Right lobe of liver (tissue), 4 donors: ENCODE data around the gene GLS.

Source experiments
- POLR2A ChIP-seq: fragments of 450-650 bp; IDR thresholded peaks from one replicate; pipeline ENCODE4 v1.6.1; 2017; ENCODE audit warnings: antibody characterized with exemption, mild to moderate bottlenecking
- TF ChIP-seq, protein P1 (sequence below), 4 donors: fragments of 200-600 bp in 3 of 4; fragments of 450-650 bp in 1 of 4; IDR thresholded peaks; one replicate each; pipeline versions ENCODE4 v1.5.1 to v1.8.0; 2016 to 2022; ENCODE audit warnings: antibody characterized with exemption in 4 of 4, mild to moderate bottlenecking in 2 of 4
- donor health status: DM: no; HTN: no; CAD: no.
- donor health status: DM: no; HTN: no; CAD: no.
- donor health status: DM: no; HTN: yes; CAD: no.

DNA sequence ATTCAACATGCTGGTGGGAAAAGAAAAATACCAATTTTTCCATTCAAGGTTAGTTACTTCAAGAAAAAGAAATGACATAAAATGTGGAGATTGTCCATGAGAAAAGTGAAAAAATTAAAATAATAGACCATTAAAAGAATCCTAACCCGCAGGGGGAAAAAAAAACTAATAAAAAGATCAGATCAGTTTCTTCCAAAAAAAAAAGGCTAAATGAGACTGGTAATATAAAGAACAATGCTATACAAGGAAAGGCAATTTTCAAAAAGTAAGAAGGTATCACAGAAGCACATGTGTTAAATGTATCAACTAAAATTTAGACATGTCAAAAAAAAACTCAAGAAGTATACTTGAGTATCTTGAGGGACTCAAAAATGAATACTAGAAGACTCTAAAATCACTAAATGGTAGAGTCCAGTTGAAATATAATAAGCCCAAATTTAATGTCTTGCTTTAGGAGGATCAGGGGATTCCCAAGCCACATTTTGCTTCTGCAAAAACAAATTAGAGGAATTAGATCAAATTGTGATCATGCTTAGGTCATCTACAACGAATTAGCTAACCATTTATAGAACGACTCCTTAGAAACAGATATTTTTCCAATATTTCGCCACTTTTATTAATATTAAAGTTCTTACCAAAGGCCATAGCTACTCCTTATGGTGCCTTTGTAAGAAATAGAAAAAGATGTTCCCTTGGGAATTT lies 35.8 kb upstream of the GLS start:
- TF ChIP-seq, protein P1, sequence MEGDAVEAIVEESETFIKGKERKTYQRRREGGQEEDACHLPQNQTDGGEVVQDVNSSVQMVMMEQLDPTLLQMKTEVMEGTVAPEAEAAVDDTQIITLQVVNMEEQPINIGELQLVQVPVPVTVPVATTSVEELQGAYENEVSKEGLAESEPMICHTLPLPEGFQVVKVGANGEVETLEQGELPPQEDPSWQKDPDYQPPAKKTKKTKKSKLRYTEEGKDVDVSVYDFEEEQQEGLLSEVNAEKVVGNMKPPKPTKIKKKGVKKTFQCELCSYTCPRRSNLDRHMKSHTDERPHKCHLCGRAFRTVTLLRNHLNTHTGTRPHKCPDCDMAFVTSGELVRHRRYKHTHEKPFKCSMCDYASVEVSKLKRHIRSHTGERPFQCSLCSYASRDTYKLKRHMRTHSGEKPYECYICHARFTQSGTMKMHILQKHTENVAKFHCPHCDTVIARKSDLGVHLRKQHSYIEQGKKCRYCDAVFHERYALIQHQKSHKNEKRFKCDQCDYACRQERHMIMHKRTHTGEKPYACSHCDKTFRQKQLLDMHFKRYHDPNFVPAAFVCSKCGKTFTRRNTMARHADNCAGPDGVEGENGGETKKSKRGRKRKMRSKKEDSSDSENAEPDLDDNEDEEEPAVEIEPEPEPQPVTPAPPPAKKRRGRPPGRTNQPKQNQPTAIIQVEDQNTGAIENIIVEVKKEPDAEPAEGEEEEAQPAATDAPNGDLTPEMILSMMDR (IDR thresholded peaks at IDR 0.05): no peak
- TF ChIP-seq POLR2A: no peak
